Keratinocyte (primary cell): Measurements from ENCODE around the gene MAP7D3. TPM values are rescaled to one million over a fixed set of nuclear protein-coding genes. Genes with fewer than 3 reads are reported as not detected.
"Not testable (repeated sequence)": the region's sequence is repeated elsewhere in the genome, so short reads cannot be mapped to it uniquely, and the experiment has no call there.

Experiments used
- DNase-seq: peaks from one replicate; pipeline ENCODE4 v3.0.0-alpha.2; 2011; ENCODE audit warnings: low read depth, missing footprints, low spot score
- FAIRE-seq: peaks from 2 replicates; lab custom pipeline; 2011; peaks lifted over from hg19 to GRCh38; lab: Jason Lieb, UNC
- H2AFZ ChIP-seq: 2 replicates; pipeline ENCODE4 v1.6.0; 2012; ENCODE audit warnings: low read length, control low read depth, inconsistent platforms; ENCODE audit not compliant: control insufficient read depth
- H3K27ac ChIP-seq: 2 replicates; pipeline ENCODE4 v1.5.1; 2011; ENCODE audit warnings: low read length; ENCODE audit not compliant: control insufficient read depth, insufficient read depth
- H3K27me3 ChIP-seq: 3 replicates; pipeline ENCODE4 v1.6.0; 2011; ENCODE audit warnings: low read length; ENCODE audit not compliant: control insufficient read depth, insufficient read depth; ENCODE audit errors: extremely low read depth
- H3K36me3 ChIP-seq, 2 experiments: 2 replicates in 1 of 2; 3 replicates in 1 of 2; pipeline ENCODE4 v1.5.1; 2011; ENCODE audit warnings: low read length in 2 of 2, mild to moderate bottlenecking in 1 of 2; ENCODE audit not compliant: control insufficient read depth in 2 of 2, insufficient read depth in 2 of 2; ENCODE audit errors: extremely low read depth in 1 of 2
- H3K4me1 ChIP-seq: 3 replicates; pipeline ENCODE4 v1.5.1; 2011; ENCODE audit warnings: low read length; ENCODE audit not compliant: control insufficient read depth, insufficient read depth; ENCODE audit errors: extremely low read depth
- H3K4me2 ChIP-seq: 3 replicates; pipeline ENCODE4 v1.6.0; 2011; ENCODE audit warnings: low read depth, low read length; ENCODE audit not compliant: control insufficient read depth, insufficient read depth; ENCODE audit errors: extremely low read depth
- H3K4me3 ChIP-seq, 3 experiments: fragments of 200-600 bp in 1 of 3; sonication (generic) in 1 of 3; 2 replicates in 2 of 3; 3 replicates in 1 of 3; pipeline ENCODE4 v1.5.1; 2011 to 2016; ENCODE audit warnings: low read length in 3 of 3, mild to moderate bottlenecking in 3 of 3, control low read depth in 2 of 3, inconsistent platforms in 1 of 3, low read depth in 1 of 3, mixed read lengths in 1 of 3, mixed run types in 1 of 3, moderate library complexity in 1 of 3; ENCODE audit not compliant: control insufficient read depth in 2 of 3, insufficient read depth in 2 of 3; ENCODE audit errors: extremely low read depth in 1 of 3
- H3K79me2 ChIP-seq: 2 replicates; pipeline ENCODE4 v1.6.0; 2012; ENCODE audit warnings: low read length; ENCODE audit not compliant: control insufficient read depth, insufficient read depth
- H3K9ac ChIP-seq: 3 replicates; pipeline ENCODE4 v1.6.0; 2011; ENCODE audit warnings: low read length; ENCODE audit not compliant: control insufficient read depth, insufficient read depth; ENCODE audit errors: extremely low read depth
- H3K9me1 ChIP-seq: 3 replicates; pipeline ENCODE4 v1.6.0; 2011; ENCODE audit warnings: low read length; ENCODE audit not compliant: control insufficient read depth, insufficient read depth; ENCODE audit errors: extremely low read depth
- H3K9me3 ChIP-seq: 2 replicates; pipeline ENCODE4 v1.5.1; 2012; ENCODE audit warnings: low read depth, low read length; ENCODE audit not compliant: control insufficient read depth
- H4K20me1 ChIP-seq: 3 replicates; pipeline ENCODE4 v1.6.0; 2011; ENCODE audit warnings: low read length; ENCODE audit not compliant: control insufficient read depth, insufficient read depth; ENCODE audit errors: extremely low read depth
- EZH2 ChIP-seq: IDR thresholded peaks from one replicate; pipeline ENCODE4 v1.6.1; 2012; ENCODE audit warnings: inconsistent platforms, mild to moderate bottlenecking, low read length, moderate library complexity
- dilution Hi-C: fragments of 300-500 bp; cut with MboI; formaldehyde crosslinking; loops from one replicate; pipeline ENCODE4 v1.7.0; 2020; ENCODE audit warnings: low sequenced_read_pairs; ENCODE audit not compliant: extremely low pct_ligation_motif_present
- polyA plus RNA-seq, 5 experiments: library from polyadenylated mRNA; depleted of rRNA in 3 of 5; stranded (reverse) in 3 of 5; stranded (forward) in 1 of 5; unstranded in 1 of 5; fragments of >200 nt; gene quantifications; 1 replicate in 1 of 5; 2 replicates in 3 of 5; 3 replicates in 1 of 5; pipeline versions ENCODE4 v1.2.1 to v1.2.3, GENCODE V29; 2011 to 2012; ENCODE audit warnings: missing spikeins in 2 of 5, low read depth in 1 of 5, low replicate concordance in 1 of 5
- TF ChIP-seq, protein P1 (sequence below), 3 experiments: IDR thresholded peaks in 1 of 3; conservative IDR thresholded peaks in 1 of 3; optimal IDR thresholded peaks in 1 of 3; 2 replicates in 2 of 3; 3 replicates in 1 of 3; pipeline versions ENCODE3 to v1.5.1; 2011; ENCODE audit warnings: low read length in 3 of 3, mild to moderate bottlenecking in 3 of 3, moderate library complexity in 2 of 3, control low read depth in 1 of 3, inconsistent platforms in 1 of 3; ENCODE audit not compliant: insufficient read depth in 2 of 3; ENCODE audit errors: extremely low read depth in 1 of 3

Gene MAP7D3
- polyA plus RNA-seq, 1 donor (not counting 4 experiments of a cell fraction or from before 2014, with no cell fraction given), result 13.6 TPM

DNA sequence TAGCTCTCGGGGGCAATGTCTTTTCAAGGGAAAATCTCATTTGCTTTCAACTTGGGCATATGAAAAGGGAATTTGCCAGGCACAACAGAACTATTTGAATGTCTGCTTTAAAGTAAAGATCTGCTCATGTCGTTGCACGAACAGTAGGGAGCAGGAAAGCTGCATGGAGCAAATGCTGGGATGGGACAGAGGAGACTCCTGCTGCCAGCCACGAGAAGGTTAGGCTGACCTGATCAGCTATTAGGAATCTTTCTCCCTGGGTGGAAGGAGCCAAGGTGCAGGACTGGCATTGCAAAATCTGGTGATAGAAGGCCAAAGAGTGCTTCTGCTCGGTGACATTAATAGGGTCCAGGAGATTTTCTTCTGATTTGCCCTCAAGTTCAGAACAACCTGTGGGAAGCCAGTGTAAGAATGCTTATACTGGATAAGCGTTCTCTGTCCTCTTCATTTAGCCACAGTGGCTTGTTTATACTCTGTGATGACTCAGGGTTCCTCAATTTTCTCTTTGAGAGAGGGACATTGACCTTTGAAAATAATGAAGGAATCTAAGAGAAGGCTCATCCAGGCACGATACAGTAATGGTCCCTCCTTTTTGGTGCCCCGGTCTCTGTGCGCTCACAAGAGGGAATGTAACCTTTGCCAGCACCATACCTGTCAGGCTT is 80.9 kb downstream of the MAP7D3 start:
- dilution Hi-C loops, result no loop called here
- TF ChIP-seq, protein P1, sequence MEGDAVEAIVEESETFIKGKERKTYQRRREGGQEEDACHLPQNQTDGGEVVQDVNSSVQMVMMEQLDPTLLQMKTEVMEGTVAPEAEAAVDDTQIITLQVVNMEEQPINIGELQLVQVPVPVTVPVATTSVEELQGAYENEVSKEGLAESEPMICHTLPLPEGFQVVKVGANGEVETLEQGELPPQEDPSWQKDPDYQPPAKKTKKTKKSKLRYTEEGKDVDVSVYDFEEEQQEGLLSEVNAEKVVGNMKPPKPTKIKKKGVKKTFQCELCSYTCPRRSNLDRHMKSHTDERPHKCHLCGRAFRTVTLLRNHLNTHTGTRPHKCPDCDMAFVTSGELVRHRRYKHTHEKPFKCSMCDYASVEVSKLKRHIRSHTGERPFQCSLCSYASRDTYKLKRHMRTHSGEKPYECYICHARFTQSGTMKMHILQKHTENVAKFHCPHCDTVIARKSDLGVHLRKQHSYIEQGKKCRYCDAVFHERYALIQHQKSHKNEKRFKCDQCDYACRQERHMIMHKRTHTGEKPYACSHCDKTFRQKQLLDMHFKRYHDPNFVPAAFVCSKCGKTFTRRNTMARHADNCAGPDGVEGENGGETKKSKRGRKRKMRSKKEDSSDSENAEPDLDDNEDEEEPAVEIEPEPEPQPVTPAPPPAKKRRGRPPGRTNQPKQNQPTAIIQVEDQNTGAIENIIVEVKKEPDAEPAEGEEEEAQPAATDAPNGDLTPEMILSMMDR (optimal IDR thresholded peaks at IDR 0.05 in 1 of 3, IDR thresholded peaks at IDR 0.05 in 1 of 3, conservative IDR thresholded peaks at IDR 0.05 in 1 of 3; ENCODE audit: extremely low read depth in 1 of 3, insufficient read depth in 2 of 3, low read length in 3 of 3), result no peak
- no peak for TF ChIP-seq EZH2
- H3K36me3 ChIP-seq, result peaks cover 0 to 7% of the 10 kb centered on the region in 2 experiments
- H3K27me3 ChIP-seq, result no peaks in the 10 kb centered on the region
- no peaks in the 10 kb centered on the region for H3K4me1 ChIP-seq
- DNase-seq (no peak), FAIRE-seq (no peak)
- no peak overlapping the region for H3K9ac ChIP-seq
- H3K4me3 ChIP-seq, result no peak overlapping the region
- H3K4me2 ChIP-seq, result no peak overlapping the region
- no peaks in the 10 kb centered on the region for H3K9me1 ChIP-seq
- H3K9me3 ChIP-seq, result no peaks in the 10 kb centered on the region
- peaks cover 48% of the 10 kb centered on the region for H3K79me2 ChIP-seq
- no peak overlapping the region for H2AFZ ChIP-seq
- no peaks in the 10 kb centered on the region for H4K20me1 ChIP-seq
- H3K27ac ChIP-seq, result no peak overlapping the region

- Histone ChIP-seq H3K9me1 (no peaks in the 10 kb centered on the region), H3K9me3 (no peaks in the 10 kb centered on the region), H3K27ac (no peak overlapping the region), H2AFZ (no peak overlapping the region), H3K79me2 (peaks cover 52% of the 10 kb centered on the region), H3K4me3 (no peak overlapping the region), H3K36me3 (peaks cover 0 to 7% of the 10 kb centered on the region in 2 experiments), H4K20me1 (no peaks in the 10 kb centered on the region), H3K4me2 (no peak overlapping the region), H3K4me1 (no peaks in the 10 kb centered on the region), H3K27me3 (no peaks in the 10 kb centered on the region), H3K9ac (no peak overlapping the region)
- dilution Hi-C loops, result no loop called here
- TF ChIP-seq EZH2, result no peak
- TF ChIP-seq, protein P1 (optimal IDR thresholded peaks at IDR 0.05 in 1 of 3, IDR thresholded peaks at IDR 0.05 in 1 of 3, conservative IDR thresholded peaks at IDR 0.05 in 1 of 3; ENCODE audit: extremely low read depth in 1 of 3, insufficient read depth in 2 of 3, low read length in 3 of 3), result no peak
- no peak for DNase-seq
- no peak for FAIRE-seq
Measured at GRCh38 chrX:136168929-136169735, 82.1 kb downstream of the MAP7D3 start.

- H3K79me2 ChIP-seq, result peaks cover 61% of the 10 kb centered on the region
- dilution Hi-C loops, H3K9me1 ChIP-seq, FAIRE-seq, H4K20me1 ChIP-seq, H3K36me3 ChIP-seq, H3K4me1 ChIP-seq, H3K27me3 ChIP-seq, H3K4me3 ChIP-seq, H3K27ac ChIP-seq, H3K4me2 ChIP-seq, DNase-seq, H2AFZ ChIP-seq, H3K9me3 ChIP-seq, H3K9ac ChIP-seq: not testable (repeated sequence)
Measured at GRCh38 chrX:136167989-136168388, 83.2 kb downstream of the MAP7D3 start.
